OCI-M1 (cell line): Measurements from ENCODE around the gene NSMCE1.
A peak's percentile ranks its signal among the peaks of the same experiment; 100 is the strongest.

Experiments used
- DNase-seq: peaks from one replicate; lab custom pipeline; 2025; lab: John Stamatoyannopoulos, UW

The NSMCE1 gene

DNA sequence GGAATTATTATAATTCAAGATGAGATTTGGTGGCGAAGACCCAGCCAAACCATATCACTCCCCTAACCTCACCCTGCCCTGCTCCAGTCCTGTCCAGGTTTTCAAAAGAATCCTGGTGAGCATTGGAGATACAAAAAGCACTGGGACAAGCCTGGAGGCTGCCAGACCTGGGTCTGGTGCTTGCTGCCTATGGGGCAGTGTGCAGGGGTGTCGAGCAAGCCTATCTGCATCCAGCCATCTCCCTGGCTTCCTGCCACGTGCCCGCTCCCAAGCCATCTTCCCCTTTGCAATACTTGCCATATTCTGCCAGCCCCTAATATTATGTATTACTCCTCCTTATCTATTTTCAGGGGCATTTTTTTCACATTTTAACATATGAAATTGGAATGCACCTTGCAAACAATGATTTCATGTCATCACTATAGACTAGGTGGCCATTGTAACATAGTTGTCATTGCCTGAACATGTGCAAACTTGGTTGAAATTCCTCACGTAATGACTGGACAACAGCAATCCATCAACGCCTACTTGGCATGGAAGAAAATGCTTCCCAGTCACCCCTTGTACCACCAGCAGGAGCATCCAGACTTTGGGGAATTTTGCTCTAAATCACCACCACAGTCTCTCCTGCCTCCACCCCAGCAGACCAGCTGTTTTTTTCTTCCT, 73.4 kb downstream of the NSMCE1 start:
- no peak for DNase-seq

DNA sequence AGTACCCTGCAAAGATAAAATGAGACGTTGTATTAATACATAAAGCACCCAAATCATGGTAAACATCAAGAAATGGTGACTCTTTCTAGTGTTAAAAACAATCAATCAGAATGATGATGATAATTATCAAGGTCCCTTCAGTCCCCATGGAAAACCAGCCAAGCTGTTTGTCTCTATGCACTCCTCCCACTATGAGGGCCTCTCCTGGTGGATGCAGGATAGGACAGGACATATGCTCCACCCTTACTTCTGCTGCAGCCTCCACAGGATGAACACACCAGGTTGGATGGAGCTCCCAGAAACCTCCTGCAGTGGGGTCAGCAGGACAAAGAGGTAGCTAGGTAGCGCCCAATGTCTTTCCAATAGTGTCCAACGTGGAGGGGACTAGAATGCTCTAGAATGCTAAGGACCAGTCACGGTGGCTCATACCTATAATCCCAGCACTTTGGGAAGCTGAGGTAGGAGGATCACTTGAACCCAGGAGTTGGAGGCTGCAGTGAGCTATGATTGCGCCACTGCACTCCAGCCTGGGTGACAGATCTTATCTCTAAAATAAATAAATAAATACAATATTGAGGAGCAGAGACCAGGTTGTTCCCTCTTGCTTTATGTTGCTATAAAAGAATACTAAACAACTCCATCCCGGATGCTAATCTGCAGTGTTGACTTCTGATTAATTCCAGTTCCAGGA, 75.1 kb downstream of the NSMCE1 start:
- DNase-seq: peak; percentile 16

DNA sequence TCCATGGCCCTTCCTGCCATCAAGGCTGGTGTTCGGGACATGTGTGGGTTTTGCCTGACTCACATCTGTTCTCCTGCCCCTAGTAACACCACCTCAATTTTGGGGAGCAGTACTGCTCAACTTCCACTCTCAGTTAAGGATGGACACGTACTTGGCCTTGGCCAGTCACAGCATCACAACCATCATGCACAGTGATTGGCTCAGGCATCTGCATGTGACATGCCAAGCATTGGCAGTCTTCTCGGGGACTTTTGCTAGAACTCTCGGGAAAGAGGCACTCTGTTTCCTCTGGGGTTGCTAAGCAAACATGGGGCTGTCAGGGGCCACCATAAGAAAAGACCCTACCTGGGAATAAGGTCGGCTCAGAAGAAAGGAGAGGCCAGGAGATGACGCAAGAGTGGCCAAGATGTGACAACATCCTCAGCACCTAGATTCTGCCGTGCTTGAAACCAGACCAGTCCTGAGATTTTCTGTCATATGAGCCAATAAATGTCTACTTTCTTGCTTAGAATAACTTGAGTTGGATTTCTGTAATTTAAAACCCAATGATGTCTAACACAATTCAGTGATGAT, 77.1 kb downstream of the NSMCE1 start:
- DNase-seq: no peak

DNA sequence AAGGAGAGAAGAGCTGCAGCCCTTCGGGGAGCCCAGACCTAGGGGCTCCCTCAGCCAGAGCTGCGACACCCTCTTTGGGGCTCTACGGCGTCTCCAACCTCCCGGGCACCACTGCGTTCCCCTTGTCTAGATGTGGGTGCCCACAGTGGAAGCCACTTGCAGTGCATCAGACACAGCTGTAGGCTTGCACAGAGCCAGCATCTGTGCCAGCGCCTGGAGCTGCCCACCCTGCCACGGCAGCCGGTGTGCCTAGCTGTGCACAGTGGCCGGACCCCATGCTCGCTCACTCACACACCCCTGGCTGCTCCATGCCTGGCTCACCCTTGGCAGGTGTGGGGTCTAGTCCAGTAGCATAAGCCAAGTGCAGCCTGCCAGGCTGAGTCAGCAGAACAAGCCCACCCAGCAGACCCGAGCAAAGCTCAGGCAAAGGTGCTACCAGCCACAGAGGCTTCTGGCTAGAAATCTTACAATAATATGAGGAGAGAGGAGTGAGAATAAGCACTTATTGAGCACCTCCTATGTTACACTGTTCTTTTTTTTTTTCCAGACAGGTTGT, 78.2 kb downstream of the NSMCE1 start:
- no peak for DNase-seq

DNA sequence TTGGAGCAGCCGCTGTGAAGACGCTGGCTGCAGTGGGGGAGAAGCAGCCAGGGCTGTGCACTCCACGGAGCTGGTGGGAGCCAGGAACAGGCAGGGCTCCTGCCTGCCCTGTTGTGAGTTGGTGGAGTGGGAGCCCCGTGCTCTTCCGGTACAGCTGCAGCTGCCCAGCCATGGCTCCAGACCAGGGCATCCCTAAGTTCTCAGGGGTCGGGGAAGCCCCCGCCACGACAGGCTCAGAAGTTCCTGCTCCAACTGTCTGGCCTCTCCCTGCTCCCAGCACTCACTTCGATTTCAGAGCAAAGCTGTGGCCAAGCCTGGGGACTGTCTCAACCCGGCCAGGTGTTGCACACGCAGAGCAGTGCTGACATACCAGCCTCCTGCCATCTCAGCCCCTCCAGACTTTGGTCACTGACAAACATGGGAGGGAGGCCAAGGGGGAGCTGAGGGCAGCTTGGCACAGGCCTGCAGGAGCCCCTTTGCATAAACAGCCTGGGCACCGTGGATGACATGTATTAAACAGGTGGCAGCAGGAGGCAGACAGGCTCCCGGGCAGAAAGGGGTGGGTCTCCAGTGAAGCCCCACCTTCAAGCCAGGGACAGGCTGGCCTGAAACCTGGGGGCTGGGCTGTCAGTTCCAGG, 79.1 kb downstream of the NSMCE1 start:
- DNase-seq: no peak

DNA sequence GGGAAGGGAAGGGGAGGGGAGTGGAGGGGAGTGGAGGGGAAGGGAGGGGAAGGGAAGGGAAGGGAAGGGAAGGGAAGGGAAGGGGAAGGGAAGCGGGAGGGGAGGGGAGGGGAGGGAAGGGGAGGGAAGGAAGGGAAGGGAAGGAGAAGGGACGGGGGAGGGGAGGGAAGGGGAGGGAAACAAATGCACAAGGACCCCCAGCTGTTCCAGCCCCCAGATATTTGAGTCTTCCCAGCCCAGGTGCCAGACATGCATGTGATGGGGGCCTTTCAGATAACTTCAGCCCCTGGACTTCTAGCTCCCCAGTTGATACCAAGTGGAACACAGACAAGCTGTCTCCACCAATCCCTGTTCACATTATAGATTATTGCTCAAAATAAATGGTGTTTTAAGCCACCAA, 79.9 kb downstream of the NSMCE1 start:
- no peak for DNase-seq

DNA sequence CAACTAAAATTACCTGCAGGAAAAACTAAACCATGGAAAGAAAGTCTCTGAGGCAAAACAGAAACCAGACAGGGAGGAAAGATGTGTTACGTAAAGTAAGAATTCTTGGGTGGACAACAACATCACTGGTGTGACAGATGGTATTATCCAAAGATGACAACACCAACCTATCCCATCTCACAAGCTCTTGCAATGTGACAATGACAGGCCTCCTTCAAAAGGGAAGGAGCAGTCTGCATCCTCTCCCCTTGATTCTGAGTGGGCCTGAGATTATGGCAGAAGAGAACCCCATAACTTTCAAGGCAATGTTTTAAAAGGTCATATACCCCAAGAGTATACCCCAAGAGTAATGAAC, 82.8 kb downstream of the NSMCE1 start:
- DNase-seq: no peak

DNA sequence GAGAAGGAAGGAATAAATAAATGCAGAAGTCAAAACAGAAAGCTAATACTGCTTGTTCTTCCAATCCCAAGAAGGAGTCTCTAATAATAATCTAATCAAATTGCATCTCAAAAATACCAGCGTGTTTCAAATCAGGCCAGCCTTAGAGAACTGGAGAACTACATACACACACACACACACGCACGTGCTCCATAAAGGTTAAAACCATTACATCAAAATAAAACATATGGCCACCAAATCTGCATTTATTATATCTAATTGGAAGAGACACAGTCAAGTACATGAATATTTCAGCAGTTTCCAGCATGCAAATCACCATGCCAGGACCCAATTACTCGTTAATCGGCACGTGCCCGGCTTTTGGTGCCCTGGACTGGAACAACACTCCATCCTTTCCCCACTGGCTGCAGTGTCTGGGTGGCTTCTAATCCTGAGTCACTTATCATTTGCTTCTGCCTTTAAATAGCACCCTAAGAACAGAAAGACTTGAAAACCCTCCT, 85.6 kb downstream of the NSMCE1 start:
- no peak for DNase-seq

DNA sequence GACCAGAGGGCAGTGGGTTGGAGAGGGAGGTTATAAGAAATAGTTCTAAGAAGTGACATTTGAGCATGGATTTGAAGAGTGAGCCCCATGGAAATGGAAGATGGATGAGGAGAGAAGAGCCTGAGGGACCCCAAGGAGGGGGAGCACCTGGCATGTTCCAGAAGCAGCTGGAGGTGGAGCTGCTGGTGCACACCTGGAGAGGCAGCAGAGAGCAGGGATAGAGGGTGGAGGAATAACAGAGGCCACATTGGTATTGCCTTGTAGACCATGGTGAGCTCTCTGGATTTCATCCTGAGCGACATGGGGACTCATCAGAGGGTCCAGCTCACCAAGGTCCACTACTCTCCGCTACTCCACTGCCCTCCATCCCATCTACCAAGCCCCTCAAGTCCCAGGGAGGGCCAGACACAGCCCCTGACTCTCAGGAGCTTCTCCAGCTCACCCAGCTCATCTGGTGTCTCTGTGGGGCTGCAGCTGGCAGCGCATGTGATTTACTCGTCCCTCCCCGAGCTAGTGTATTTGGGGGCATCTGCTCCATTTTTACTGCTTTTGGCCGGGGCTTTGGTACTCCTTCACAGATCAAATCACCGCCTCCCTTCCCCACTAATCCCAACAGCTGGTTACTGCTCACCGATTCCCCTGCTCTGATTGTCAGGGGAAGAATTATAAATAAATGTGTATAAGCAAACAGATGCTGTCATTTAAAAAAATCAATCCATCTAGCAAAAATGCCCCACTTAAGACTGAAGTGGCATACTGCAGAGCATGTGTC, 87.4 kb downstream of the NSMCE1 start:
- no peak for DNase-seq

DNA sequence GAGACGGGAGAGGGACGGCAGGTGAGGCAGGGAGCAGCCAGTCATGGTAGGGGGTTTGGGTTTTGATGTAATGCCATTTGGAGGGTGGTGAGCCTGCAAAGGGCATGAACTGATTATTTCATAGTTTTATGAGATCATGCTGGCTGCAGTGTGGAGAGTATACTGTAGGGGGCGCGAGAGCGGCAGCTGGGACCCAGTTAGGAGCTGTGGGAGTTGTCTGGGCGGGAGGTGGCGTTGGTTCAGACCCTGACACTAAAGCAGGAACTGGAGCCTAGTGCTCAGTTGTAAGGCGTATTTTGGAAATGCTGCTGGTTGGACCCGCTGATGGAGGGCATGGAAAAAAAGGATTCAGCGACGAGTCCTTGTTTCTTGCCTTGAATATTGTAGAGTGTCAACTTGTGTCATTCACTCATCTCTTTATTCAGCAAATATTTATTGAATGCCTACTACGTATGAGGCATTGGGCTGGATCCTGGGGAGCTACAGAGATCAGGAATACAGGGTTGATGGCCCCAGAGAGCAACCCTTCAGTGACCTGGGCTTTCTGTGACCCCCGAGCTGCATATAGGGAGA, 89.0 kb downstream of the NSMCE1 start:
- peak; percentile 93 for DNase-seq

DNA sequence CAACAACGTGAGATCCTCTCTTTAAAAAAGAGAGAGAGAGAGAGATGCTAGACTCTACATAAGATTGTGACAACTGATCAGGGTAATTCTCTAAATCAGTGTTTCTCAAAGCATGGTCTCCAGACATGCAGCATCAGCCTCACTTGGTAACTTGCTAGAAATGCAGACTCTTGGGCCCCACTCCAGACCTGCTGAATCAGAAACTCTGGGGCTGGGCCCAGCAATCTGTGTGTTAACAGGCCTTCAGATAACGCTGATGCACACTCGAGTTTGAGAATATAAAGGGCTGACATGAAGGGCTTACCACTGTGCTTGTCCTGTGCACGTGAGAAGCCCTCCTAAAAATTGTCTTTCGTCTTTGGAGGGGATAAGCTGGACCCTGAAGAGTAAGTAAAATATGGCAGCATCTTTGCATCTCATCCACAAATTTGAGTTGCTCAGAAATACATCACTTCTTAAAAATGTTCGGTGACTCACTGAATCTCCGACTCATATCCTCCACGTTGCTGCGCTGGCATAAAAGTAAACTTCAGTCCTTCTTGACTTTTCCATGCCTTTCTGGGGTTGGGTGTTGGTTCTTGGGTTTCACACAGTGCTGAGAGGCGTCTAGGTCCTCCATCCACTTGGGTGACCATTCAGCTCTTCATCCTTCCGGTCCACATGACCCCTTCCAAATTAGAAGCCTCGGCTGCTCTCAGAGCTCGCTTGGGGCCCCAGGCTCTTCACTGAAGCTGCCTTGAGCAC, 91.4 kb downstream of the NSMCE1 start:
- no peak for DNase-seq

DNA sequence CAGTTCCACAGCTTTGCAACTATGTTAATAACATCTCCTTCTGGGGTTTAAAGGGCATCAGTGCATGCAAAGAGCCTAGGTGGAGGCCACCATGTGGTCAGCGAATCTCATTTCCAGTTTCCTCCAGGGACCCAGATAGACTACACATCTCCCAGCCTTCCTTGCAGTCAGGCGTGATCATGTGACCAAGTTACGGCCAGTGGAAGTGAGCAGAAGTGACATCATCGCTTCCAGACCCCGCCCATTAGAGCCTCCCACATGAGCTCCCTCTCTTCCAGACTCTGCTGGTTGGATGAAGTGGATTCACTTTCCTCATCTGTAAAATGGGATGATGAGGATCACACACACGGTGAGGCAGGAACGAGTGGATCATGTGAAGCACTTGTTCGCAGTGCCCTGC, 92.7 kb downstream of the NSMCE1 start:
- no peak for DNase-seq
